Measurements from ENCODE around the gene DPP6. TPM values are rescaled to one million over a fixed set of nuclear protein-coding genes. Genes with fewer than 3 reads are reported as not detected.

DPP6 gene
- total RNA-seq, 1 donor from 2014 or later = 2.2 TPM

DNA sequence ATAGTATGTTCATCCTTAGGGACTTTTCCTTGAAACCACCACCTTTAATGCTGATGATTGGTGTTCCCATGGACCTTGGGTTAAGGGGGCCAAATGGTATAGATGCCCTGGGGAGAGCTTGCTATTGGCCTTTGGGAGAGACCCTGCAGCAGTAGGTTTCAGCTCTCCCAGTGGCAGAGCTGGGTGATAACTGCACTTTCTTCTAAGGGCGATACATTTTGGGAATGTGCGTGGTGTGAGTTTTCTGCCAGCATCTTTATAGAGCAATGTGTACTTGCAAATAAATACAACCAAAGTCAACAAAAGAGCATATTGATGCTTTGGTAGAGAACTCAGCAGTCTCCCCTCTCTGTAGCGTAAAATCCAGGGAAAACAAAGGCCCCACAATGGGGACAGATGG is 546.7 kb downstream of the DPP6 start:
- Mint-ChIP-seq H3K9me3 (no peaks in the 10 kb centered on the region), H3K4me1 (peaks cover 5% of the 10 kb centered on the region), H3K27me3 (ENCODE audit: low read depth) (peaks cover 6% of the 10 kb centered on the region), H3K27ac (ENCODE audit: unreplicated experiment) (no peak overlapping the region), H3K4me3 (no peak overlapping the region), H3K36me3 (ENCODE audit: low read depth) (no peaks in the 10 kb centered on the region)
- TF ChIP-seq CTCF (conservative IDR thresholded peaks at IDR 0.05) = no peak
- DNase-seq (ENCODE audit: low read depth, low spot score) = no peak

DNA sequence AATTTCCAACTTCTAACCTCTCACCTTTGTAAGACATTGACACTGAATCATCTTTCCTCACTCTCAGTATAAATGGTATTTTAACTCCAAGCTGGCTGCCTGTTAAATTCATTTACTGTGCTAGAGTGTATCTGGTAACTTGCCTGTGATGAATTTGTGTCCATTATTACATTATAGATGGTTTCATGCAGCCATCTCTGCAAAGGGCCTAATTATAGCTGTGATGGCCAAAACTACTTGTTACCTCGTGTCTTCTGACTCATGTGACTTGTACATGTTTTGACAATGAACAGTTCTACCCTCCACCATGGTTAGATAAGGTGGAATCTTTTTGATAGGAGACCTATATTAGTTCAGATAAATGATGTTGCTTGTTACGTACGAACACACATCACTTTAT is 558.7 kb downstream of the DPP6 start:
- Mint-ChIP-seq H3K4me1 (no peaks in the 10 kb centered on the region), H3K4me3 (no peak overlapping the region), H3K9me3 (no peaks in the 10 kb centered on the region), H3K27ac (ENCODE audit: unreplicated experiment) (no peak overlapping the region), H3K36me3 (ENCODE audit: low read depth) (no peaks in the 10 kb centered on the region), H3K27me3 (ENCODE audit: low read depth) (peaks cover 9% of the 10 kb centered on the region)
- no peak for TF ChIP-seq CTCF (conservative IDR thresholded peaks at IDR 0.05)
- no peak for DNase-seq (ENCODE audit: low read depth, low spot score)

GRCh38 chr7:154613811-154614210 is 561.6 kb downstream of the DPP6 start:
- H3K9me3 Mint-ChIP-seq = no peaks in the 10 kb centered on the region
- H3K36me3 Mint-ChIP-seq (ENCODE audit: low read depth) = no peaks in the 10 kb centered on the region
- no peak for TF ChIP-seq CTCF (conservative IDR thresholded peaks at IDR 0.05)
- H3K4me3 Mint-ChIP-seq = no peak overlapping the region
- H3K4me1 Mint-ChIP-seq = no peaks in the 10 kb centered on the region
- H3K27ac Mint-ChIP-seq (ENCODE audit: unreplicated experiment) = no peak overlapping the region
- H3K27me3 Mint-ChIP-seq (ENCODE audit: low read depth) = peaks cover 9% of the 10 kb centered on the region
- DNase-seq (ENCODE audit: low read depth, low spot score) = no peak

GRCh38 chr7:154620141-154620755 is 568.0 kb downstream of the DPP6 start:
- DNase-seq (ENCODE audit: low read depth, low spot score) = no peak
- H3K4me1 Mint-ChIP-seq = no peaks in the 10 kb centered on the region
- no peaks in the 10 kb centered on the region for H3K36me3 Mint-ChIP-seq (ENCODE audit: low read depth)
- no peak overlapping the region for H3K4me3 Mint-ChIP-seq
- peaks cover 2% of the 10 kb centered on the region for H3K27me3 Mint-ChIP-seq (ENCODE audit: low read depth)
- H3K27ac Mint-ChIP-seq (ENCODE audit: unreplicated experiment) = no peak overlapping the region
- H3K9me3 Mint-ChIP-seq = no peaks in the 10 kb centered on the region
- TF ChIP-seq CTCF (conservative IDR thresholded peaks at IDR 0.05) = no peak

DNA sequence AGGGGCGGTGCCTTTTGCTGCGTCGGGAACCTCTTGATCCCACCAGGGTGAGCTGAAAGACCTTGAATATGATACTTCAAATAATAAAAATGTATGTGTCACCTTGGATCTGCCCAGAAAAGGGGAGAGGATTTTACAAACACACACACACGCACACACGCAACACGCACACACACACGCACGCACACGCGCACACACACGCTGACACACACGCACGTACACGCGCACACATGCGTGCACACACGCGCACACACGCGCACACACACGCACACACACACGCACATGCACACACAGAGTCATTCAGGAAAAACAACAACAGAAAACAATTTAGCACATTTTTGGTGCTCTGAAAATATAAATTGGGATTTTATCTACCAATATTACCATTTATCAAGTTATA is 571.2 kb downstream of the DPP6 start:
- Mint-ChIP-seq H3K4me1 (peaks cover under 1% of the 10 kb centered on the region), H3K9me3 (no peaks in the 10 kb centered on the region)
- TF ChIP-seq CTCF (conservative IDR thresholded peaks at IDR 0.05) = no peak

More for the DNA sequence above, 571.2 kb downstream of the DPP6 start:
- peaks cover 7% of the 10 kb centered on the region for H3K27me3 Mint-ChIP-seq (ENCODE audit: low read depth)
- H3K36me3 Mint-ChIP-seq (ENCODE audit: low read depth) = no peaks in the 10 kb centered on the region
- no peak overlapping the region for H3K27ac Mint-ChIP-seq (ENCODE audit: unreplicated experiment)
- no peak for DNase-seq (ENCODE audit: low read depth, low spot score)
- no peak overlapping the region for H3K4me3 Mint-ChIP-seq
